H1 (cell line): ENCODE data around the gene LSM6. TPM values are rescaled to one million over a fixed set of nuclear protein-coding genes. Genes with fewer than 3 reads are reported as not detected.

ENCODE experiments used
- CHD2 ChIP-seq: IDR thresholded peaks from 2 replicates; pipeline ENCODE4 v1.6.1; 2012; ENCODE audit warnings: low read length, improper control_type of control experiment
- GTF2F1 ChIP-seq: IDR thresholded peaks from 2 replicates; pipeline ENCODE4 v1.6.1; 2012; ENCODE audit warnings: low read depth, low read length, improper control_type of control experiment, borderline replicate concordance
- SIN3A ChIP-seq, 2 experiments: IDR thresholded peaks in 1 of 2; conservative IDR thresholded peaks in 1 of 2; 2 replicates each; pipeline ENCODE4 v1.6.1; 2011 to 2012; ENCODE audit warnings: low read length in 2 of 2, improper control_type of control experiment in 1 of 2, low read depth in 1 of 2, mild to moderate bottlenecking in 1 of 2
- polyA plus RNA-seq, 7 experiments: library from polyadenylated mRNA; depleted of rRNA in 3 of 7; stranded (reverse) in 5 of 7; unstranded in 2 of 7; fragments of >200 nt in 5 of 7; fragments of 200-250 nt in 2 of 7; gene quantifications; 1 replicate in 5 of 7; 2 replicates in 1 of 7; 4 replicates in 1 of 7; pipeline versions ENCODE4 v1.2.1 to v1.2.3, GENCODE V29; 2011 to 2013; ENCODE audit warnings: missing spikeins in 2 of 7, mixed read lengths in 2 of 7
- total RNA-seq: library from RNA; stranded (reverse); fragmentation: NEBNext Ultra II Directional; extraction: Animal tissue kit (Norgen Biotek cat#: 25700); gene quantifications from 2 replicates; pipeline ENCODE4 v1.2.1, GENCODE V29; 2021
- TF ChIP-seq, protein P1 (sequence below): IDR thresholded peaks from 2 replicates; pipeline ENCODE4 v1.6.1; 2012; ENCODE audit warnings: inconsistent platforms

Gene LSM6
- total and polyA plus RNA-seq, 2 of the 8 experiments (the other 6 are each of a cell fraction or from before 2014, with no cell fraction given), result 40.2 to 63.4 TPM

DNA sequence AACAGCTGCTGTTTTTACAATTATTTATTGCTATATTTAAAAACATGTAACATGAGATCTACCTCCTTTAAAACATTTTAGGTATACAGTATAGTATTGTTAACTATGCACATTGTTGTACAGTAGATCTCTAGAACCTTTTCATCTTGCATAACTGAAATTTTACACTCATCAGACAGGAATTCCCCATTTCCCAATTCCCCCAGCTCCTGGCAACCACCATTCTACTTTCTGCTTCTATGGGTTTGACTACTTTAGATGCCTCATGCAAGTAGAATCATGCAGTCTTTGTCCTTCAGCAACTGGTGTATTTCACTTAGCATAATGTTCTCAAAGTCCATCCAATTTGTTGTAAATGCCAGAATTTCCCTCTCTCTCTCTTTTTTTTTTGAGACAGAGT is 9.7 kb upstream of the LSM6 start (continued):
- TF ChIP-seq SIN3A (conservative IDR thresholded peaks at IDR 0.05 in 1 of 2, IDR thresholded peaks at IDR 0.05 in 1 of 2; ENCODE audit: low read depth in 1 of 2, low read length in 2 of 2) (no peak), CHD2 (no peak), GTF2F1 (no peak)
- TF ChIP-seq, protein P1, sequence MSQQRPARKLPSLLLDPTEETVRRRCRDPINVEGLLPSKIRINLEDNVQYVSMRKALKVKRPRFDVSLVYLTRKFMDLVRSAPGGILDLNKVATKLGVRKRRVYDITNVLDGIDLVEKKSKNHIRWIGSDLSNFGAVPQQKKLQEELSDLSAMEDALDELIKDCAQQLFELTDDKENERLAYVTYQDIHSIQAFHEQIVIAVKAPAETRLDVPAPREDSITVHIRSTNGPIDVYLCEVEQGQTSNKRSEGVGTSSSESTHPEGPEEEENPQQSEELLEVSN, result no peak
